HEK293 (cell line): ENCODE measurements around the gene IRS2.
A peak's percentile ranks its signal among the peaks of the same experiment; 100 is the strongest.

ENCODE experiments used
- CTCF ChIA-PET: fragments of 350-600 bp; formaldehyde crosslinking; extraction: SDS; loops from one replicate; lab custom pipeline; 2021; ENCODE audit warnings: antibody characterized with exemption; lab: Yijun Ruan, JAX
- POLR2A ChIA-PET: fragments of 300-600 bp; formaldehyde crosslinking; extraction: SDS; loops from one replicate; lab custom pipeline; 2020; ENCODE audit warnings: antibody characterized with exemption, inconsistent platforms; lab: Yijun Ruan, JAX
- H3K27ac ChIP-seq: fragments of 200-500 bp; sonication (Bioruptor generic); 2 replicates; pipeline ENCODE4 v1.5.1; 2014; ENCODE audit warnings: low read depth, low read length, control low read depth, inconsistent platforms; ENCODE audit errors: extremely low read depth
- H3K36me3 ChIP-seq, 2 experiments: fragments of 200-500 bp in 1 of 2; sonication (Bioruptor generic) in 1 of 2; 1 replicate in 1 of 2; 2 replicates in 1 of 2; pipeline ENCODE4 v1.5.1; 2014 to 2017; ENCODE audit warnings: inconsistent platforms in 2 of 2, low read length in 2 of 2; ENCODE audit not compliant: control insufficient read depth in 2 of 2, insufficient read depth in 1 of 2
- H3K4me1 ChIP-seq: fragments of 200-500 bp; sonication (Bioruptor generic); 2 replicates; pipeline ENCODE4 v1.5.1; 2014; ENCODE audit warnings: mild to moderate bottlenecking, low read length, inconsistent platforms; ENCODE audit not compliant: control insufficient read depth, insufficient read depth
- H3K4me3 ChIP-seq: 2 replicates; pipeline ENCODE4 v1.5.1; 2011; ENCODE audit warnings: low read depth, mild to moderate bottlenecking, control low read depth, low read length, moderate library complexity
- H3K9me3 ChIP-seq: fragments of 200-500 bp; sonication (Bioruptor generic); 2 replicates; pipeline ENCODE4 v1.5.1; 2014; ENCODE audit warnings: low read depth, low read length, inconsistent platforms; ENCODE audit not compliant: control insufficient read depth, insufficient read depth
- BCL11B ChIP-seq: fragments of 450-650 bp; formaldehyde crosslinking; IDR thresholded peaks from 2 replicates; pipeline ENCODE4 v1.5.1; 2016; ENCODE audit warnings: low read depth, missing biosample characterization, missing genetic modification characterization
- HOXC10 ChIP-seq: sonication (generic); formaldehyde crosslinking; IDR thresholded peaks from 2 replicates; pipeline ENCODE4 v1.8.1; 2023; ENCODE audit warnings: mild to moderate bottlenecking, missing genetic modification reagents
- RBAK ChIP-seq: fragments of 450-650 bp; formaldehyde crosslinking; IDR thresholded peaks from 2 replicates; pipeline ENCODE4 v1.5.1; 2016; ENCODE audit warnings: missing biosample characterization, missing genetic modification characterization
- TCF7L2 ChIP-seq: IDR thresholded peaks from 2 replicates; pipeline ENCODE4 v1.6.1; 2011; ENCODE audit warnings: low read depth, mild to moderate bottlenecking, inconsistent platforms, low read length, moderate library complexity, borderline replicate concordance
- TRIM28 ChIP-seq: IDR thresholded peaks from 2 replicates; pipeline ENCODE4 v1.6.1; 2011; ENCODE audit warnings: low read length, control low read depth, borderline replicate concordance
- YY2 ChIP-seq: fragments of 450-650 bp; formaldehyde crosslinking; IDR thresholded peaks from 2 replicates; pipeline ENCODE4 v1.5.1; 2016; ENCODE audit warnings: missing biosample characterization, missing genetic modification characterization
- ZBTB21 ChIP-seq: fragments of 450-650 bp; formaldehyde crosslinking; IDR thresholded peaks from 2 replicates; pipeline ENCODE4 v1.5.1; 2017; ENCODE audit warnings: missing biosample characterization, missing genetic modification characterization
- ZBTB8A ChIP-seq: fragments of 450-650 bp; formaldehyde crosslinking; IDR thresholded peaks from 2 replicates; pipeline ENCODE4 v1.5.1; 2016; ENCODE audit warnings: missing biosample characterization, missing genetic modification characterization
- ZNF121 ChIP-seq: fragments of 450-650 bp; formaldehyde crosslinking; IDR thresholded peaks from 2 replicates; pipeline ENCODE4 v1.5.1; 2016; ENCODE audit warnings: missing biosample characterization, missing genetic modification characterization
- ZNF133 ChIP-seq: fragments of 450-650 bp; formaldehyde crosslinking; IDR thresholded peaks from 2 replicates; pipeline ENCODE4 v1.5.1; 2016; ENCODE audit warnings: missing biosample characterization, missing genetic modification characterization
- ZNF138 ChIP-seq: fragments of 450-650 bp; formaldehyde crosslinking; IDR thresholded peaks from 2 replicates; pipeline ENCODE4 v1.5.1; 2016; ENCODE audit warnings: missing biosample characterization, missing genetic modification characterization, borderline replicate concordance
- ZNF16 ChIP-seq: fragments of 450-650 bp; formaldehyde crosslinking; IDR thresholded peaks from 2 replicates; pipeline ENCODE4 v1.5.1; 2016; ENCODE audit warnings: low read depth, missing biosample characterization, missing genetic modification characterization
- ZNF184 ChIP-seq: fragments of 450-650 bp; IDR thresholded peaks from 2 replicates; pipeline ENCODE4 v1.5.1; 2018; ENCODE audit warnings: missing biosample characterization, mild to moderate bottlenecking, missing genetic modification characterization
- ZNF202 ChIP-seq: fragments of 450-650 bp; formaldehyde crosslinking; IDR thresholded peaks from 2 replicates; pipeline ENCODE4 v1.5.1; 2016; ENCODE audit warnings: missing biosample characterization, missing genetic modification characterization, borderline replicate concordance
- ZNF266 ChIP-seq: fragments of 450-650 bp; formaldehyde crosslinking; IDR thresholded peaks from 2 replicates; pipeline ENCODE4 v1.5.1; 2016; ENCODE audit warnings: missing biosample characterization, missing genetic modification characterization, low read depth
- ZNF350 ChIP-seq: fragments of 450-650 bp; formaldehyde crosslinking; IDR thresholded peaks from 2 replicates; pipeline ENCODE4 v1.5.0; 2017; ENCODE audit warnings: missing biosample characterization, mild to moderate bottlenecking, missing genetic modification characterization
- ZNF391 ChIP-seq: fragments of 450-650 bp; formaldehyde crosslinking; IDR thresholded peaks from 2 replicates; pipeline ENCODE4 v1.5.1; 2016; ENCODE audit warnings: low read depth, missing biosample characterization, missing genetic modification characterization, borderline replicate concordance
- ZNF423 ChIP-seq: fragments of 450-650 bp; formaldehyde crosslinking; IDR thresholded peaks from 2 replicates; pipeline ENCODE4 v1.5.1; 2016; ENCODE audit warnings: missing biosample characterization, missing genetic modification characterization
- ZNF530 ChIP-seq: fragments of 450-650 bp; formaldehyde crosslinking; IDR thresholded peaks from 2 replicates; pipeline ENCODE4 v1.5.1; 2016; ENCODE audit warnings: low read depth, missing biosample characterization, missing genetic modification characterization
- ZNF658 ChIP-seq: fragments of 450-650 bp; formaldehyde crosslinking; IDR thresholded peaks from 2 replicates; pipeline ENCODE4; 2016; ENCODE audit warnings: missing biosample characterization, missing genetic modification characterization
- ZNF670 ChIP-seq: fragments of 450-650 bp; formaldehyde crosslinking; IDR thresholded peaks from 2 replicates; pipeline ENCODE4 v1.5.1; 2016; ENCODE audit warnings: missing biosample characterization, missing genetic modification characterization, low read depth
- ZNF747 ChIP-seq: fragments of 450-650 bp; formaldehyde crosslinking; IDR thresholded peaks from 2 replicates; pipeline ENCODE4 v1.5.1; 2016; ENCODE audit warnings: missing biosample characterization, missing genetic modification characterization
- ZNF837 ChIP-seq: fragments of 450-650 bp; formaldehyde crosslinking; IDR thresholded peaks from 2 replicates; pipeline ENCODE4 v1.5.1; 2016; ENCODE audit warnings: missing biosample characterization, missing genetic modification characterization
- ZXDB ChIP-seq: fragments of 450-650 bp; formaldehyde crosslinking; IDR thresholded peaks from 2 replicates; pipeline ENCODE4 v1.5.1; 2016; ENCODE audit warnings: missing biosample characterization, missing genetic modification characterization
- TF ChIP-seq, protein P1 (sequence below): fragments of 450-650 bp; formaldehyde crosslinking; IDR thresholded peaks from 2 replicates; pipeline ENCODE4 v1.5.1; 2016; ENCODE audit warnings: missing biosample characterization, missing genetic modification characterization, low read depth
- TF ChIP-seq, protein P2 (sequence below): sonication (generic); formaldehyde crosslinking; IDR thresholded peaks from 2 replicates; pipeline ENCODE4 v1.8.1; 2022; ENCODE audit warnings: mild to moderate bottlenecking, moderate library complexity, missing genetic modification reagents
- TF ChIP-seq, protein P3 (sequence below): fragments of 450-650 bp; formaldehyde crosslinking; IDR thresholded peaks from 2 replicates; pipeline ENCODE4 v1.5.1; 2016; ENCODE audit warnings: missing biosample characterization, missing genetic modification characterization

IRS2 gene

DNA sequence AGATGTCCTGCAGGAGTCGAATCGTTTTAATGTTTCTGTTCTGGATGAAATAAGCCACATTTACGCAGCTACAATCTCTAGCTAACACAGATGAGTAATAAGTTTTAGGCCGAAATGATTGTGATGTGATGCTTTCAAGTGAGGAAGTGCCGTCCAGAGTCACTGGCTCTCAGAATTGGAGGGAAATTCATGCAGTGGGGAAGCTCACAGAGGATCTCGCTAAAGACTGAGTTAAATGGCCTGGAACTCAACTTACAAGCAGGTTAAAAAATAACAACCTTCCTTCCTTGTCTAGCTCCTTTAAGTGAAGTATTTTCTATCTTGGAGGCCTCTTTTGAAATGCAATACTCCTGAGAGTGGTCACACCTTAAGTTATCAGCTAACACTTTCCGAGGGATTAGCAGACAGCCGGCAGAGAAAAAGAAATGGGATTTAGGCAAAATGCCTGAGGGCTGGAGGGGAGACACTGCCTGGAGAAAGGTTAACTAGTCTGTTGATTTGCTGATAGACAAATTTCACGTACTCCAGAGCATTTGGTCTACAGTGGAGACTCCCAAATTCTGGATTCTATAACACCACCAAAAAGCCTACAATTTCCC, 74.2 kb downstream of the IRS2 start:
- H3K27ac ChIP-seq: no peak overlapping the region
- ChIA-PET CTCF (no interaction called here), POLR2A (no interaction called here)
- H3K4me1 ChIP-seq: no peaks in the 10 kb centered on the region
- H3K4me3 ChIP-seq: no peak overlapping the region
- TF ChIP-seq TCF7L2 (peak; percentile 50; the same call in 1 of the 2 replicates), HOXC10 (no peak)
- no peaks in the 10 kb centered on the region for H3K9me3 ChIP-seq
- H3K36me3 ChIP-seq: no peaks in the 10 kb centered on the region

DNA sequence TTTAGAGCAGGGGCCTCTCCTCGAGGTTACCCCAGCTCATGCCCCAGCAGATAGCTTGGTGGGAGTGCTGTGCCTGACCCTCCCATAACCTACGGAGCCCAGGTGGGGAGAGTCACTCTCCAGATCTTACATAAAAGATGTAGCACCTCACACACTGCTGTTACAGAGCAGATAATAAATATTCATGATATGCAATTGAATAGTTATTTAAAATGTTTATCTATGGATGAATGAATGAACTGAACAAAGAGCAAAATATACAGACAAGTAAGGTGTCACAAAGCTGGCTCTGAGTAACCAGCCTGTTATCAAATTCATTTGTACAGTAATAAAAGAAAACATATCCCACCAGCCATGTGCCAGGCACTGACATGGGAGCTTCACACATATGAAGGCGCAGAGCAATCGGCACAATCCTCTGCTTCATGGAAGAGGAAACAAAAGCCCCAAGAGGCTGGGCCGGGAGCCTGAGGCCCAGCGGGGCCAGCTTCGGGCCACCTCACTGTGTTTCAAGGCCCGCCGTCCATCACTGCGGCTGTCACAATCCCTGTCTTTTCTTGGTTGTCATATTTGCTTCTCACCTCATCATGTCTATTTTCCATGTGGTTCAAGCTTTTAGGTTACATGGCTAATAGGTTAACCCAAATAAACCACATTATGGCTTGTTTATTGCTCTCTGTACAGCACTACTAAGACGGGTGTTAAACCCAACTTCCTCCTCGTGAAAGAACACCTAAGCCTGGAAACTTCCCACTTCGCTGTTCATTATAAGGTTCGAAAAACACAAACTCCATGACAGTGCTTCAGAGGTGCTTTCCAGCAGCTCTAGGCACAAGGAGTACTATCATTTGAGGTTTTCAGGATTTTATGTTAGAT, 78.4 kb downstream of the IRS2 start:
- H3K9me3 ChIP-seq: no peaks in the 10 kb centered on the region
- TF ChIP-seq ZNF423 (tag by site-specific recombination): no peak
- no peak for TF ChIP-seq ZNF658 (tag by site-specific recombination)
- TF ChIP-seq ZNF747 (tag by site-specific recombination): no peak
- TF ChIP-seq ZNF121 (tag by site-specific recombination): no peak
- no peak for TF ChIP-seq ZNF266 (tag by site-specific recombination)
- TF ChIP-seq ZNF184 (tag by site-specific recombination): no peak
- TF ChIP-seq ZNF133 (tag by site-specific recombination): no peak
- no peak for TF ChIP-seq ZNF530 (tag by site-specific recombination)
- TF ChIP-seq ZNF350 (tag by site-specific recombination): no peak
- TF ChIP-seq, protein P1, sequence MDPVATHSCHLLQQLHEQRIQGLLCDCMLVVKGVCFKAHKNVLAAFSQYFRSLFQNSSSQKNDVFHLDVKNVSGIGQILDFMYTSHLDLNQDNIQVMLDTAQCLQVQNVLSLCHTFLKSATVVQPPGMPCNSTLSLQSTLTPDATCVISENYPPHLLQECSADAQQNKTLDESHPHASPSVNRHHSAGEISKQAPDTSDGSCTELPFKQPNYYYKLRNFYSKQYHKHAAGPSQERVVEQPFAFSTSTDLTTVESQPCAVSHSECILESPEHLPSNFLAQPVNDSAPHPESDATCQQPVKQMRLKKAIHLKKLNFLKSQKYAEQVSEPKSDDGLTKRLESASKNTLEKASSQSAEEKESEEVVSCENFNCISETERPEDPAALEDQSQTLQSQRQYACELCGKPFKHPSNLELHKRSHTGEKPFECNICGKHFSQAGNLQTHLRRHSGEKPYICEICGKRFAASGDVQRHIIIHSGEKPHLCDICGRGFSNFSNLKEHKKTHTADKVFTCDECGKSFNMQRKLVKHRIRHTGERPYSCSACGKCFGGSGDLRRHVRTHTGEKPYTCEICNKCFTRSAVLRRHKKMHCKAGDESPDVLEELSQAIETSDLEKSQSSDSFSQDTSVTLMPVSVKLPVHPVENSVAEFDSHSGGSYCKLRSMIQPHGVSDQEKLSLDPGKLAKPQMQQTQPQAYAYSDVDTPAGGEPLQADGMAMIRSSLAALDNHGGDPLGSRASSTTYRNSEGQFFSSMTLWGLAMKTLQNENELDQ (tag by site-specific recombination): no peak
- TF ChIP-seq ZNF670 (tag by site-specific recombination): no peak
- no peak for TF ChIP-seq ZNF138 (tag by site-specific recombination)
- H3K4me1 ChIP-seq: no peaks in the 10 kb centered on the region
- no peaks in the 10 kb centered on the region for H3K36me3 ChIP-seq
- ChIA-PET CTCF (no interaction called here), POLR2A (no interaction called here)
- H3K4me3 ChIP-seq: no peak overlapping the region
- H3K27ac ChIP-seq: no peak overlapping the region

DNA sequence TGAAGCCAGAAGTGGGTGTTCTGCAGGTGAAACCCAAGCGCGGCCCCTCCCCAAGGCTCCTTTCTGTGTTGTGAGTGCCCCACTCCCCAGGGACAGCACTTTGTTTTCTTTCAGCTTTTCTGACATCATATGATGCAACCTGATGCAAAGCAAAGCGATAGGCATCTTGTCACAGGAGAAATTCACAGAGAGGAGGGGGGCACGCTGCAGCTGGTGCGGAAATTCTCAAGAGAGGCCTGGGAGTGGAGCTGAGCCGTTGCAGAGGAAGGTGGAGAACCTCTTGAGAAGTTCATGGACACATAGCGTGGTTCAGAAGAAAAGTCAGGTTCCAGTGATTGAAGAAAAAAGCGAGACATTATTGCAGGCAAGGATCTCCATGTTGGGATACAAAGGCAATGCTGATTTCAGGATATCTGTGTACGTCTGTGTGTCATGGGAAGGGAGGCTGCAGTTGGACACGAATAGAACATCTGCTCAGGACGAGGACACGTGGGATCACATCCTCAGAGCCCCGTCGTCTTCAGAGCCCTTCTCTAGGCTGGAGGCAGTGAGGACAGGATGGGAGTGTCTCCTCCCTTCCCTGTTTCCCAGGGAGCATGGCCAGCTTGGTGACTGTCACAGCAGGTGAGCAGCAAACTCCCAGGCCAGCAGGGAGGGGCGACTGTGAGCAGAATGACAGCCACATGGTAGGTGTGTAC, 79.2 kb downstream of the IRS2 start:
- Histone ChIP-seq H3K36me3 (no peaks in the 10 kb centered on the region), H3K9me3 (no peaks in the 10 kb centered on the region), H3K4me3 (no peak overlapping the region), H3K27ac (no peak overlapping the region), H3K4me1 (no peaks in the 10 kb centered on the region)
- POLR2A ChIA-PET: no interaction called here
- CTCF ChIA-PET: no interaction called here
- no peak for TF ChIP-seq ZBTB8A (tag by site-specific recombination)
- TF ChIP-seq TRIM28: peak; percentile 72; the same call in 1 of the 2 replicates
- TF ChIP-seq ZNF202 (tag by site-specific recombination): no peak
- TF ChIP-seq ZNF391: no peak
- no peak for TF ChIP-seq YY2 (tag by site-specific recombination)
- no peak for TF ChIP-seq ZNF16 (tag by site-specific recombination)
- TF ChIP-seq ZNF837 (tag by site-specific recombination): no peak
- TF ChIP-seq ZBTB21 (tag by site-specific recombination): peak; percentile 69
- TF ChIP-seq RBAK: no peak
- TF ChIP-seq, protein P2, sequence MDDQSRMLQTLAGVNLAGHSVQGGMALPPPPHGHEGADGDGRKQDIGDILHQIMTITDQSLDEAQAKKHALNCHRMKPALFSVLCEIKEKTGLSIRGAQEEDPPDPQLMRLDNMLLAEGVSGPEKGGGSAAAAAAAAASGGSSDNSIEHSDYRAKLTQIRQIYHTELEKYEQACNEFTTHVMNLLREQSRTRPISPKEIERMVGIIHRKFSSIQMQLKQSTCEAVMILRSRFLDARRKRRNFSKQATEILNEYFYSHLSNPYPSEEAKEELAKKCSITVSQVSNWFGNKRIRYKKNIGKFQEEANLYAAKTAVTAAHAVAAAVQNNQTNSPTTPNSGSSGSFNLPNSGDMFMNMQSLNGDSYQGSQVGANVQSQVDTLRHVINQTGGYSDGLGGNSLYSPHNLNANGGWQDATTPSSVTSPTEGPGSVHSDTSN (CRISPR knock-in tag): no peak
- no peak for TF ChIP-seq ZXDB (tag by site-specific recombination)
- TF ChIP-seq, protein P3, sequence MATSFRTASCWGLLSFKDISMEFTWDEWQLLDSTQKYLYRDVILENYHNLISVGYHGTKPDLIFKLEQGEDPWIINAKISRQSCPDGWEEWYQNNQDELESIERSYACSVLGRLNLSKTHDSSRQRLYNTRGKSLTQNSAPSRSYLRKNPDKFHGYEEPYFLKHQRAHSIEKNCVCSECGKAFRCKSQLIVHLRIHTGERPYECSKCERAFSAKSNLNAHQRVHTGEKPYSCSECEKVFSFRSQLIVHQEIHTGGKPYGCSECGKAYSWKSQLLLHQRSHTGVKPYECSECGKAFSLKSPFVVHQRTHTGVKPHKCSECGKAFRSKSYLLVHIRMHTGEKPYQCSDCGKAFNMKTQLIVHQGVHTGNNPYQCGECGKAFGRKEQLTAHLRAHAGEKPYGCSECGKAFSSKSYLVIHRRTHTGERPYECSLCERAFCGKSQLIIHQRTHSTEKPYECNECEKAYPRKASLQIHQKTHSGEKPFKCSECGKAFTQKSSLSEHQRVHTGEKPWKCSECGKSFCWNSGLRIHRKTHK (tag by site-specific recombination): no peak
- no peak for TF ChIP-seq BCL11B (tag by site-specific recombination)
